Thoracic aorta endothelial cell (primary cell): Measurements from ENCODE around the gene AQP5. TPM values are rescaled to one million over a fixed set of nuclear protein-coding genes. Genes with fewer than 3 reads are reported as not detected.

ENCODE experiments used
- total RNA-seq: library from RNA; depleted of rRNA; stranded (reverse); fragments of >200 nt; gene quantifications from 2 replicates; pipeline ENCODE4 v1.2.3, GENCODE V29; 2012

AQP5 gene
- not detected in 2 replicates for total RNA-seq

DNA sequence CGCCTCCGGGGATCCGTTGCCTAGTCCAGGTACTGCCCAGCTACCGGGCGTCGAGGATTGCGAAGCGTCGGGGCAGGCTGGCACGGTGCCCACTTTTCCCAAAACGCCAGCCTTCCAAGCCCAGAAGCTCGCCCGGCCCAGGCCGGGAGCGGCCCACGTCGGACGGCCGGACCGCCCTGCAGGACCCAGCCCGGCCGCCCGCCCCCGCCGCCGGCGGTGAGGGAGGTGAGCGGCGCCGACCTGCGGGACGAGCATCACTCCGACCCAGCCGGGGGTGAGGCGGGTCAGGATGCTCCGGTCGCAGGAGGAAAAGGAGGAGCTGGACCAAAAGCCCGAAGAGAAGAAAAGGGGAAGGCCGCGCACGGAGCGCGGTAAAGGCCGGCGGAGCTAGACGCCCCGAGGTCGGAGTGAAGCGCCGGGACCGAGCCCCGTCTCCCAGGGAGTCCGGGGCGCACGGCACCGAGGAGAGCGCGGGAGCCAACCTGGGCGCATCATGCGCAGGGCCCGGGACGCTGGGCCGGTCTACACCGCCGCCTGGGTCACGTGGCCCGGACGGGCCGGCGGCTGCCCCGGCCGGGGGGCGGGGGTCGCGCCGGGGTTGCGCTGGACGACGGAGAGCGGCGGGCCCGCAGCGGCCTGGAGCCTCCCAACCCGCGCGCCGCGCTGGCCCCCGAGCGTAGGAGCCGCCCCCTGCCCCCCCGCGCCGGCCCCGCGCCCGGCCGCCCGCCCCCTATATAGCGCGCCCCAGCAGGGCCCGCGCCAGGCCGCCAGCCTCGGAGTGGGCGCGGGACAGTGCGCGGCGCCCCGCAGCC, at the start of gene AQP5:
Gene AQP5 (plus strand): TSS at position 762 of the 812 bp plus-strand sequence. CDS start 146 bp downstream, outside the sequence.

GRCh38 chr12:49950273-49951251, 11.1 kb upstream of the AQP5 start, which contains the start of gene AQP2:
Gene AQP2 (plus strand): TSS chr12:49950737. CDS start chr12:49950831, 94 bp downstream.

DNA sequence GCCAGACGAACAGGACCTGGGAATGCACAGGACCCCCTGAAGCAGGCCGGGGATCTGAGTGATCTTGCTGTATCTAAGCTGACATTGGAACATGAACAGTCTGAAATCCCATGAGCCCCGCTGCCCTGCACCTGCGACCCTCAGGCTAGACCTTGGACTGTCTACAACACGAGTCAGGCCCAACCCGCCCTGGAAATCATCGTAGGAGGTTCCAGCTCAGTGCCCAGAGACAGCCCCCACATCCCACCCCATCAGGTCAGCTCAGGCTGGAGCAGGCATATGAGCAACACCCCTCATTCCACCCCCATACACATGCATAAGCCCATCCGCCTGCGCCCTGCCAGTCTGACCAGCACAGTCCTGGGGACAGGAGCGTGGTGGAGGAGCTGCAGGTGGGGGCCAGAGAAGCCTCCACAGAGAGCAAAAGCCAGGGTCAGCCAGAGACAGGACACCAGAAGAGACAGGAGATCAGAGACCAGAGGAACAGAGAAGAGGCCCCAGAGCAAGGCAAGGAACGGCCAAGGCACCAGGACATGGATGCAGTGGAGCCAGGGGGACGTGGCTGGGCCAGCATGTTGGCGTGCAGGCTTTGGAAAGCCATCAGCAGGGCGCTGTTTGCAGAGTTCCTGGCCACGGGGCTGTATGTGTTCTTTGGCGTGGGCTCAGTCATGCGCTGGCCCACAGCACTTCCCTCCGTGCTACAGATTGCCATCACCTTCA, 11.1 kb downstream of the AQP5 start, which contains the start of gene AQP6:
Gene AQP6 (plus strand): TSS at position 307 of the 720 bp plus-strand sequence. CDS start 227 bp downstream, at position 534.

Other genes with a start within 250 kb of the AQP5 start
- gene TMBIM6, start 220.3 kb upstream of the AQP5 start, total RNA-seq: 402 and 473 TPM in 2 replicates
- gene NCKAP5L, start 133.5 kb upstream of the AQP5 start, total RNA-seq: 22.2 and 29.2 TPM in 2 replicates
- 2.4 and 3.3 TPM in 2 replicates for gene BCDIN3D, start 118.8 kb upstream of the AQP5 start, total RNA-seq
- gene FAIM2, start 58.0 kb upstream of the AQP5 start, total RNA-seq: not detected in 2 replicates
- not detected in 2 replicates for gene AQP2, start 11.1 kb upstream of the AQP5 start, total RNA-seq
- gene AQP6, start 11.1 kb downstream of the AQP5 start, total RNA-seq: not detected in 2 replicates
- gene RACGAP1, start 63.6 kb downstream of the AQP5 start, total RNA-seq: 69.0 and 103 TPM in 2 replicates
- 0.27 and 1.1 TPM in 2 replicates for gene ASIC1, start 95.7 kb downstream of the AQP5 start, total RNA-seq
- gene SMARCD1, start 123.5 kb downstream of the AQP5 start, total RNA-seq: 93.4 and 102 TPM in 2 replicates
- 0.22 TPM in 1 of 2 replicates, not detected in the other for gene GPD1, start 142.1 kb downstream of the AQP5 start, total RNA-seq
- 29.4 and 30.9 TPM in 2 replicates for gene COX14, start 150.4 kb downstream of the AQP5 start, total RNA-seq
- 37.9 and 41.9 TPM in 2 replicates for gene CERS5, start 205.5 kb downstream of the AQP5 start, total RNA-seq